ENCODE data around the gene TEX38.

The TEX38 gene

GRCh38 chr1:46721686-46722205 lies 50.1 kb downstream of the TEX38 start:
- TF ChIP-seq NFIC (IDR thresholded peaks at IDR 0.05), result no peak
- TF ChIP-seq TEAD4 (IDR thresholded peaks at IDR 0.05), result no peak
- TF ChIP-seq EP300 (IDR thresholded peaks at IDR 0.05; ENCODE audit: borderline replicate concordance), result no peak
- TF ChIP-seq CREB1 (IDR thresholded peaks at IDR 0.05; ENCODE audit: low read depth), result no peak
- no peak for TF ChIP-seq YY1 (IDR thresholded peaks at IDR 0.05; ENCODE audit: low read depth)
- TF ChIP-seq CEBPB (IDR thresholded peaks at IDR 0.05), result no peak
- no peak for TF ChIP-seq EGR1 (IDR thresholded peaks at IDR 0.05)
- no peak for TF ChIP-seq USF1 (IDR thresholded peaks at IDR 0.05)
- no peak for TF ChIP-seq TCF12 (IDR thresholded peaks at IDR 0.05; ENCODE audit: low read depth)
- TF ChIP-seq MAX (IDR thresholded peaks at IDR 0.05), result no peak

Data from Ishikawa (cell line).